Suprapubic skin (tissue), 4 donors: Measurements from ENCODE around the gene BTBD7. TPM values are rescaled to one million over a fixed set of nuclear protein-coding genes. Genes with fewer than 3 reads are reported as not detected.

Experiments used
- DNase-seq, 2 donors: peaks; one replicate each; pipeline ENCODE4 v3.0.0-alpha.2; 2019; ENCODE audit warnings: low spot score in 2 of 2
- H3K27ac ChIP-seq: fragments of 200-600 bp; sonication (generic); one replicate; pipeline ENCODE4 v1.5.1; 2019
- H3K27me3 ChIP-seq: fragments of 200-600 bp; sonication (generic); one replicate; pipeline ENCODE4 v1.5.1; 2019
- H3K36me3 ChIP-seq: fragments of 200-600 bp; sonication (generic); one replicate; pipeline ENCODE4 v1.5.1; 2019
- H3K4me1 ChIP-seq: fragments of 200-600 bp; sonication (generic); one replicate; pipeline ENCODE4 v1.5.1; 2019
- H3K4me3 ChIP-seq: fragments of 200-600 bp; sonication (generic); one replicate; pipeline ENCODE4 v1.5.1; 2019; ENCODE audit warnings: mild to moderate bottlenecking
- H3K9me3 ChIP-seq: fragments of 200-600 bp; sonication (generic); one replicate; pipeline ENCODE4 v1.5.1; 2019
- EP300 ChIP-seq: sonication (generic); formaldehyde crosslinking; IDR thresholded peaks from one replicate; pipeline ENCODE4 v1.6.1; 2017; ENCODE audit warnings: antibody characterized with exemption
- POLR2A ChIP-seq, 2 donors: fragments of 450-650 bp; IDR thresholded peaks; one replicate each; pipeline ENCODE4 v1.6.1; 2017; ENCODE audit warnings: antibody characterized with exemption in 2 of 2, mild to moderate bottlenecking in 2 of 2, moderate library complexity in 2 of 2
- POLR2AphosphoS5 ChIP-seq, 3 donors: sonication (generic); formaldehyde crosslinking; IDR thresholded peaks; one replicate each; pipeline ENCODE4 v1.6.1; 2017; ENCODE audit warnings: antibody characterized with exemption in 3 of 3
- WGBS: methylation state at CpG from one replicate; pipeline ENCODE4 v1.1.5; 2018; 5-methylcytosine and 5-hydroxymethylcytosine counted together
- total RNA-seq, 4 donors: library from RNA; depleted of rRNA; stranded (reverse); fragments of >200 nt; gene quantifications; one replicate each; pipeline ENCODE4 v1.1.0, GENCODE V29; 2016
- TF ChIP-seq, protein P1 (sequence below), 2 donors: fragments of 200-600 bp in 1 of 2; fragments of 450-650 bp in 1 of 2; sonication (generic) in 1 of 2; IDR thresholded peaks; one replicate each; pipeline ENCODE4 v1.5.1; 2016 to 2019; ENCODE audit warnings: antibody characterized with exemption in 2 of 2, mild to moderate bottlenecking in 1 of 2, moderate library complexity in 1 of 2

BTBD7 gene
- total RNA-seq, 4 donors from 2014 or later, result 18.8 to 27.0 (median 23.6) TPM

- no peak overlapping the region for H3K27ac ChIP-seq
- peaks cover 28% of the 10 kb centered on the region for H3K4me1 ChIP-seq
- DNase-seq, result no peak
- TF ChIP-seq POLR2AphosphoS5 (IDR thresholded peaks at IDR 0.05), result no peak
- TF ChIP-seq POLR2A (IDR thresholded peaks at IDR 0.05), result no peak
- TF ChIP-seq EP300, result no peak
- TF ChIP-seq, protein P1, sequence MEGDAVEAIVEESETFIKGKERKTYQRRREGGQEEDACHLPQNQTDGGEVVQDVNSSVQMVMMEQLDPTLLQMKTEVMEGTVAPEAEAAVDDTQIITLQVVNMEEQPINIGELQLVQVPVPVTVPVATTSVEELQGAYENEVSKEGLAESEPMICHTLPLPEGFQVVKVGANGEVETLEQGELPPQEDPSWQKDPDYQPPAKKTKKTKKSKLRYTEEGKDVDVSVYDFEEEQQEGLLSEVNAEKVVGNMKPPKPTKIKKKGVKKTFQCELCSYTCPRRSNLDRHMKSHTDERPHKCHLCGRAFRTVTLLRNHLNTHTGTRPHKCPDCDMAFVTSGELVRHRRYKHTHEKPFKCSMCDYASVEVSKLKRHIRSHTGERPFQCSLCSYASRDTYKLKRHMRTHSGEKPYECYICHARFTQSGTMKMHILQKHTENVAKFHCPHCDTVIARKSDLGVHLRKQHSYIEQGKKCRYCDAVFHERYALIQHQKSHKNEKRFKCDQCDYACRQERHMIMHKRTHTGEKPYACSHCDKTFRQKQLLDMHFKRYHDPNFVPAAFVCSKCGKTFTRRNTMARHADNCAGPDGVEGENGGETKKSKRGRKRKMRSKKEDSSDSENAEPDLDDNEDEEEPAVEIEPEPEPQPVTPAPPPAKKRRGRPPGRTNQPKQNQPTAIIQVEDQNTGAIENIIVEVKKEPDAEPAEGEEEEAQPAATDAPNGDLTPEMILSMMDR (IDR thresholded peaks at IDR 0.05), result no peak
- H3K9me3 ChIP-seq, result no peaks in the 10 kb centered on the region
- H3K36me3 ChIP-seq, result peaks cover 4% of the 10 kb centered on the region
- no peak overlapping the region for H3K4me3 ChIP-seq
- H3K27me3 ChIP-seq, result no peaks in the 10 kb centered on the region
Measured at GRCh38 chr14:93320489-93320888, 12.3 kb downstream of the BTBD7 start.

DNA sequence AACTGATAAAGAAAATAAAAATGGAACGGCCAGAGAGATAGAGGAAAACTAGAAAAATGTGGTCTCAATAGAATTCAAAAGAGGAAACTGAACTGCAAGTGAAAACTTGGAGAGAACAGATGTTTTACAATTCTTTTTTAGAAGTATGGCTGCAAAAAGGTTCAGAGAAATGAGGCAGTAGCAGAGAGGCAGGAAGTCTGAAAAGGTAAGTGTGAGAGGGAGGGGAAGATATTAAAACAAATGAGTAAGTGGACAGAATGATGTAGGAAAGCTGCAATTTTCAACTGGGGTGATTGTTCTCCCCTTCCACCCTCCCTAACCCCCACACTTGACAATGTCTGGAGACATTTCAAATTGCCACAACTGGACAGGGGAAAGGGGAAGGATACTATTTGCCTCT, 12.9 kb downstream of the BTBD7 start:
- Histone ChIP-seq H3K4me3 (no peak overlapping the region), H3K27me3 (no peaks in the 10 kb centered on the region), H3K9me3 (no peaks in the 10 kb centered on the region), H3K4me1 (peaks cover 28% of the 10 kb centered on the region), H3K36me3 (peaks cover 4% of the 10 kb centered on the region), H3K27ac (no peak overlapping the region)
- no peak for TF ChIP-seq POLR2AphosphoS5 (IDR thresholded peaks at IDR 0.05)
- no peak for TF ChIP-seq EP300
- TF ChIP-seq, protein P1 (IDR thresholded peaks at IDR 0.05), result no peak
- TF ChIP-seq POLR2A (IDR thresholded peaks at IDR 0.05), result no peak
- WGBS, result 69% methylated on average over 1 of the region's 1 CpG
- no peak for DNase-seq

DNA sequence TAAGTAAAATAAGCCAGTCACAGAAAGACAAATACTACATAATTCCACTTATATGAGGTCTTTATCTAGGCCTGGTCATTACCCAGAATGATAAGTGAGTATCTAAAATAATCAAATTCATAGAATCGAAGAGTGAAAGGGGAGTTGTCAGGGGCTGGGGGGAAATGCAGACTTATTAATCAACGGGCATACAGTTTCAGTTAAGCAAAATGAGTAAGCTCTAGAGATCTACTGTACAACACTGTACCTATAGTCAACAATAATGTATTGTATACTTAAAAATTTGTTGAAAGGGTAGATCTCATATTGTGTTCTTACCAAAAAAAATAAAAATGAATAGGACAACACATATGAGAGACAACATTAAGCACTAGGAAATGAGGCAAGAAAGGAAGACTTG, 13.3 kb downstream of the BTBD7 start:
- WGBS, result 86% methylated on average over 2 of the region's 2 CpGs
- H3K4me1 ChIP-seq, result peaks cover 28% of the 10 kb centered on the region
- H3K4me3 ChIP-seq, result no peak overlapping the region

DNA sequence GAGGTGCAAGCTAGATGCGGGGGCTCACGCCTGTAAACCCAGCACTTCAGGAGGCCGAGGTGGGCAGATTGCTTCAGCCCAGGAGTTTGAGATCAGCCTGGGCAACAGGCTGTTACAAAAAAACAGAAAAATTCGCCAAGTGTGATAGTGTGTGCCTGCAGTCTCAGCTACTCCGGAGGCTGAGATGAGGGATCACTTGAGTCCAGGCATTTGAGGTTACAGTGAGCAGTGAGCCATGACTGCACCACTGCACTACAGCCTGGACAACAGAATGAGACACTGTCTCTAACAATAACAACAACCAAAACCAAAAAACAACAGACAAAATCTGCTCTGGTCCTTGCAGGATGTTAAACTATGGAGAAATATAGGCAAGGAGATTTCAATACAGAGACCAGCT, 13.9 kb downstream of the BTBD7 start:
- Histone ChIP-seq H3K9me3 (no peaks in the 10 kb centered on the region), H3K4me1 (peaks cover 26% of the 10 kb centered on the region)

More for the DNA sequence above, 13.3 kb downstream of the BTBD7 start:
- no peak for TF ChIP-seq EP300
- TF ChIP-seq, protein P1 (IDR thresholded peaks at IDR 0.05), result no peak
- no peak for TF ChIP-seq POLR2A (IDR thresholded peaks at IDR 0.05)
- no peak for TF ChIP-seq POLR2AphosphoS5 (IDR thresholded peaks at IDR 0.05)
- H3K27me3 ChIP-seq, result no peaks in the 10 kb centered on the region
- peaks cover 4% of the 10 kb centered on the region for H3K36me3 ChIP-seq
- no peaks in the 10 kb centered on the region for H3K9me3 ChIP-seq
- no peak for DNase-seq
- H3K27ac ChIP-seq, result no peak overlapping the region

DNA sequence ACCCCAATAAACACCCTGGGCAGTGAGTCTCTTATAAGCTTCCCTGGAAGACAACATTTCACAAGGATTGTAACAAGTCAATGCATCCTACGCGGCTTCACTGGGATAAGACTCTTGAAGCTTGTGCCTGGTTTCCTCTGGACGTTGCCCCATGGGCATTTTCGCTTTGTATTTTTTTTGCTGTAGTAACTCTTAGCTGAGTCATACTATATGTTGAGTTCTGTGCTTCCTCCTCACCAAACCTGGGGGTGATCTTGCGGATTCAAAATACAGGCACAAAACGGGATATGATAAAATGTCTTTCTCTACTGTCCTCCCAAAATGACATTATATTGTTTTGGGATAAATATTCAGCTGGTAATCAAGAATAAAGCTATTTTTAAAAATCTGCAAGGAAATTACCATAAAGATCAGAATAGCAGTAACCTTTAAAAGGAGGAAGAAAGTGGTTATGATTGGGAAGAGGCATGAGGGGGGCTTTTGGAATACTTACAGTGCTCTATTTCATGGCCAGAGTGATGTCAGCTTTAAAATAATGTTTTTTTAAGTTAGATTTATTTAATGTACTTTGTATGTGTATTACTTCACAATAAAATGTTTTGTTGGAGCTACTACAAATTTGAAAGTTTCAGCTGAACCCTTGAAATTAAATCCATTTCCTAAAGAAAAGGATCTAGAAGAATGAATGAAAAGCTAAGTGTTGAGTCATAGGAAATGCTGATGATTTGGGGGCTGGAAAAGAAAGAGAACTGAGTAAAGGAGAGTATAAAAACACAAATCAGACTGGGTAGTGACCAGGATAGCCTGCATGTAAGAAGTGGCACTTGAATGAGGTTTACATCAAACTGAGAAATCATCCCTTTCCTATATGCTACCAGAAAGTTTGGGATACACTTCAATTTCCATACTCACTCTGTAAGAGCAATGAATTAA, 14.7 kb downstream of the BTBD7 start:
- WGBS, result 67% methylated on average over 6 of the region's 6 CpGs
- Histone ChIP-seq H3K9me3 (no peaks in the 10 kb centered on the region), H3K27me3 (no peaks in the 10 kb centered on the region), H3K4me3 (no peak overlapping the region), H3K4me1 (peaks cover 20% of the 10 kb centered on the region), H3K36me3 (no peaks in the 10 kb centered on the region), H3K27ac (no peak overlapping the region)
- no peak for DNase-seq
- TF ChIP-seq POLR2AphosphoS5 (IDR thresholded peaks at IDR 0.05) (no peak), POLR2A (IDR thresholded peaks at IDR 0.05) (no peak), EP300 (no peak)
- TF ChIP-seq, protein P1 (IDR thresholded peaks at IDR 0.05), result no peak

More for the DNA sequence above, 13.9 kb downstream of the BTBD7 start:
- WGBS, result 93% methylated on average over 5 of the region's 5 CpGs
- no peak for TF ChIP-seq POLR2AphosphoS5 (IDR thresholded peaks at IDR 0.05)
- TF ChIP-seq POLR2A (IDR thresholded peaks at IDR 0.05), result no peak
- TF ChIP-seq EP300, result no peak
- TF ChIP-seq, protein P1 (IDR thresholded peaks at IDR 0.05), result no peak
- Histone ChIP-seq H3K27me3 (no peaks in the 10 kb centered on the region), H3K36me3 (no peaks in the 10 kb centered on the region), H3K27ac (no peak overlapping the region), H3K4me3 (no peak overlapping the region)
- no peak for DNase-seq
